Mesendoderm (in vitro differentiated cells): Measurements from ENCODE around the gene KCNQ1.

Source experiments
- DNase-seq: peaks from one replicate; pipeline ENCODE4 v3.0.0; 2013
- H2AK5ac ChIP-seq: 2 replicates; pipeline ENCODE4 v1.6.1; 2013; ENCODE audit warnings: low read length, inconsistent platforms
- H2BK120ac ChIP-seq: 2 replicates; pipeline ENCODE4 v1.6.1; 2013; ENCODE audit warnings: low read depth, mild to moderate bottlenecking, low read length, moderate library complexity, mixed read lengths
- H2BK15ac ChIP-seq: replicated peaks from 2 replicates; pipeline ENCODE4 v1.6.1; 2013; ENCODE audit warnings: low read depth, mild to moderate bottlenecking, moderate library complexity
- H2BK5ac ChIP-seq: 2 replicates; pipeline ENCODE4 v1.6.1; 2013; ENCODE audit warnings: low read length, inconsistent platforms
- H3K18ac ChIP-seq: 2 replicates; pipeline ENCODE4 v1.6.1; 2013; ENCODE audit warnings: mild to moderate bottlenecking, low read length, mixed read lengths
- H3K23ac ChIP-seq: one replicate; pipeline ENCODE4 v1.6.1; 2013; ENCODE audit warnings: low read length
- H3K27ac ChIP-seq: 2 replicates; pipeline ENCODE4 v1.5.1; 2013; ENCODE audit warnings: low read depth, mild to moderate bottlenecking, inconsistent platforms, low read length, moderate library complexity
- H3K27me3 ChIP-seq: 2 replicates; pipeline ENCODE4 v1.6.1; 2013; ENCODE audit warnings: low read length, control low read depth, mild to moderate bottlenecking, inconsistent platforms; ENCODE audit not compliant: insufficient read depth, poor library complexity
- H3K36me3 ChIP-seq: 2 replicates; pipeline ENCODE4 v1.6.1; 2013; ENCODE audit warnings: low read length, inconsistent platforms; ENCODE audit not compliant: control insufficient read depth, insufficient read depth
- H3K4ac ChIP-seq: one replicate; pipeline ENCODE4 v1.6.1; 2013; ENCODE audit warnings: low read depth, mild to moderate bottlenecking, low read length, moderate library complexity
- H3K4me1 ChIP-seq: 2 replicates; pipeline ENCODE4 v1.6.1; 2013; ENCODE audit warnings: low read depth, low read length, inconsistent platforms; ENCODE audit not compliant: control insufficient read depth
- H3K4me2 ChIP-seq: 2 replicates; pipeline ENCODE4 v1.6.1; 2013; ENCODE audit warnings: low read length
- H3K4me3 ChIP-seq: 2 replicates; pipeline ENCODE4 v1.5.1; 2013; ENCODE audit warnings: mild to moderate bottlenecking, low read length
- H3K56ac ChIP-seq: one replicate; pipeline ENCODE4 v1.6.1; 2013; ENCODE audit warnings: low read length
- H3K79me1 ChIP-seq: 2 replicates; pipeline ENCODE4 v1.6.1; 2013; ENCODE audit warnings: low read length, inconsistent platforms
- H3K79me2 ChIP-seq: 2 replicates; pipeline ENCODE4 v1.6.1; 2013; ENCODE audit warnings: mild to moderate bottlenecking, low read length; ENCODE audit not compliant: control insufficient read depth, insufficient read depth
- H3K9ac ChIP-seq: 2 replicates; pipeline ENCODE4 v1.6.1; 2013; ENCODE audit warnings: low read length, inconsistent platforms
- H4K5ac ChIP-seq: one replicate; pipeline ENCODE4 v1.6.1; 2013; ENCODE audit warnings: low read length
- H4K8ac ChIP-seq: one replicate; pipeline ENCODE4 v1.6.1; 2013; ENCODE audit warnings: low read depth, mild to moderate bottlenecking, control low read depth, low read length, moderate library complexity
- WGBS: extraction: QIAGEN DNeasy Blood & Tissue Kit; methylation state at CpG from one replicate; pipeline ENCODE4 v1.1.7; 2013; ENCODE audit warnings: low lambda C conversion rate, missing lambda C conversion rate; ENCODE audit not compliant: insufficient coverage; ENCODE audit errors: extremely low coverage; 5-methylcytosine and 5-hydroxymethylcytosine counted together

The KCNQ1 gene

DNA sequence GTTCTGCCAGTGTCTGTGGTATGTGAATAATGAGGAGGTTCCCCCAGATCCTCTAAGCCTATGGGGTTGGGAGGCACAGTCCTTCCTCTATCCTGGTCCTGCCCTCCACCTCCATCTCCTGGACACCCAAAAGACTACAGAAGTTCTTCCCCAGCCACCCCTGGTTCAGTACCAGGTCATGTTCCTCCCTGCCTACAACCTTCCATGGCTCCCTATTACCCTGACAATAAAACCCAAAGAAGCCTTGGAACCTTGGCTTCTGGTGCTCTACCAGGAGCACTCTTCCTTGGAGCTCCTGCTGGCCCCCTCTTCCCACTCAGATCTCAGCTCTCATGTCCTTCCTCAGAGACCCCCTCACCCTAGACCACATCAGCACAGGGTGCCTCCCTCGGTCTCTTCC lies 13.4 kb upstream of the KCNQ1 start:
- Histone ChIP-seq H3K4me1 (no peaks in the 10 kb centered on the region), H3K4me2 (no peak overlapping the region), H3K56ac (no peak overlapping the region), H3K79me2 (no peaks in the 10 kb centered on the region), H3K27me3 (no peaks in the 10 kb centered on the region), H4K8ac (no peak overlapping the region), H3K4me3 (no peak overlapping the region), H2BK120ac (no peak overlapping the region), H3K18ac (no peak overlapping the region), H3K27ac (no peak overlapping the region), H2BK5ac (no peak overlapping the region), H3K79me1 (no peaks in the 10 kb centered on the region), H2BK15ac (no peak overlapping the region), H4K5ac (no peak overlapping the region), H2AK5ac (no peak overlapping the region), H3K23ac (no peak overlapping the region), H3K4ac (no peak overlapping the region), H3K9ac (no peak overlapping the region), H3K36me3 (no peaks in the 10 kb centered on the region)
- no CpG with 5 or more reads among the region's 1 CpG for WGBS
- no peak for DNase-seq

DNA sequence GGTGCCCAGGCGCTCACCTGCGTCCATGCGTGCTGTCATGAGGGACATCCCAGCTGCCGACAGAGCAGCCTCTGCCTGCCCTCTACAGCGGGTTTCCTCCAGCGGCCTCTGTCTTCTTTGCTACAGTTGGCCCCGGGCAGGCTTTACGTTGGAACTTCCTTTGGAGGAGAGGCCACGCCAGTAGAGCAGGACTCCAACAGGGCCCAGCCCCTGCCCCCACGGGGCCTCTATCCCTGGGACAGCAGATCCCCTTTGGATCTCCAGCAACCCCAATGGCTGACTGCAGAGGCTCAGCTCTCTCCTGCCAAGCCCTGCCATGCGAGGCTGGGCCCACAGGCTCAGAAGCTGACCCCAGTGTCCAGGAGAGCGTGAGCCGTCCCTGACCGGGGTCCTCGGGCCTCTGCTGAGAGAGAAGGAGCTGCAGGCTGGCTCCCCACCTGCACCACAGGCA lies 12.6 kb upstream of the KCNQ1 start:
- no peak overlapping the region for H3K4me2 ChIP-seq
- no peaks in the 10 kb centered on the region for H3K79me1 ChIP-seq
- no peak overlapping the region for H2BK120ac ChIP-seq
- H2AK5ac ChIP-seq = no peak overlapping the region
- whole genome bisulfite sequencing = no CpG with 5 or more reads among the region's 15 CpGs
- H3K27ac ChIP-seq = no peak overlapping the region
- H3K56ac ChIP-seq = no peak overlapping the region
- no peak overlapping the region for H3K4ac ChIP-seq
- H3K9ac ChIP-seq = no peak overlapping the region
- H3K18ac ChIP-seq = no peak overlapping the region
- H3K36me3 ChIP-seq = no peaks in the 10 kb centered on the region
- no peaks in the 10 kb centered on the region for H3K4me1 ChIP-seq
- no peak overlapping the region for H2BK15ac ChIP-seq
- no peaks in the 10 kb centered on the region for H3K27me3 ChIP-seq
- H3K4me3 ChIP-seq = no peak overlapping the region
- H4K8ac ChIP-seq = no peak overlapping the region
- no peak overlapping the region for H2BK5ac ChIP-seq
- no peak for DNase-seq
- H3K23ac ChIP-seq = no peak overlapping the region
- H4K5ac ChIP-seq = no peak overlapping the region
- no peaks in the 10 kb centered on the region for H3K79me2 ChIP-seq

DNA sequence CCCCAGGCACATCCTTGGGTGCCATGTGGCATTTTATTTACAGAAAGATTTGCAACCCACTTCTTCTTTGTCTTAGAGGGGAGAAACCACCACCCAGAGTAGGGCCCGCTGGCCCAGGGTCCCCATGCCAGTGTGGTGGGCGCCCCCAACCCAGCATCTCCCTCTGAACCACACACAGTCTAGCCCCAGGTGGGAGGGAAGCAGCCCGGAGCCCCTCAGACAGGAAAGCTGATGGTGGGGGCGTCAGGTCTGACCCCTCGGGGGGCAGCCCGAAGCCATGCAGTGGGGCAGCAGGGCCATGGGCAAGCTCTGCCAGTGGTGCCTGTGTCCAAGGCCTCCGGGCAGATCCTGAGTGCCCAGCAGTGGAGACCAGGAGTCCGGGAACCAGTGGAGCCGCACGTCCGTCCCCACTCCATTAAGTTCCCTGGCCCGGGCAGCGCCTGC lies 12.2 kb upstream of the KCNQ1 start:
- WGBS = no CpG with 5 or more reads among the region's 13 CpGs
- DNase-seq = no peak

DNA sequence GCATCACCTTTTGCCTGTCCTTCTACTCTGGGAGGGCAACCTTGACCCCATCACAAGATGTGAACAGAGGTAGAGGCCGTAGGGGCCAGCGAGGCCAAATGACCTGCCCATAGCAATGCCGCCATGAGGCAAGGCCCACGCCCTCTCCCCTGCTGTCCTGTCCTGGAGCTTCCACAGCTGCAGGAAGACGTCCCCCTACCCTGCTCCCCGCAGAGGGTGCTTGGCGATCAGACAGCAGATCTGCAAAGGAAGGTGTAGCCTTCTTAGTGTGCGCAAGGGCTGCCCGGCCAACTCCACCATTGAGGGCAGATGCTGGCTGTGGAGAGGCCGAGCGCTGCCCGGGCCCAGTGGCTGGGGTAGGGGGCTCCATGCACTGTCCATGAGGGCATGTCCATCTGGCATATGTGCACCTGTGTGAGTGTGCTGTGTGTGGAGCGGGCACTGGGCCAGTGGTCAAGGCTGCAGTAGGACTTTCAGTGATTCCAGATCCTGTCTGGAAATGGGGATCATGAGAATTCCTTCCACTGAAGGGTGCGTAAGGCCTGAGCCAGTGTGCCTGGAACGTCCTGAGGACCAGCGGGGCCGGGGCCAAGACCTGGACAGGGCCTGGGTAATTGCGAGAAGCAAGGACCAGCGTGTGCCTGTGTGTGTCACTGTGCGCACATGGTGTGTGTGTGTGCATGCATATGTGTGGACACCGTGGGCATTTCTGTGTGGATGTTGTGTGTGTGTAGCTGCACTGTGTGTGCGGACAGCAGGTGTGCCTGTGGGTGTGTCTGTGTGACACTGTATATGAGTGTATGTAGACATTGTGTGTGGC lies 11.5 kb upstream of the KCNQ1 start:
- WGBS = no CpG with 5 or more reads among the region's 22 CpGs
- Histone ChIP-seq H3K4ac (no peak overlapping the region), H3K18ac (no peak overlapping the region), H3K56ac (no peak overlapping the region), H3K4me3 (no peak overlapping the region), H2BK120ac (no peak overlapping the region), H3K27me3 (no peaks in the 10 kb centered on the region), H2AK5ac (no peak overlapping the region), H3K23ac (no peak overlapping the region), H3K79me1 (no peaks in the 10 kb centered on the region), H3K27ac (no peak overlapping the region), H2BK5ac (no peak overlapping the region), H3K4me1 (no peaks in the 10 kb centered on the region), H3K79me2 (no peaks in the 10 kb centered on the region), H4K8ac (no peak overlapping the region), H3K9ac (no peak overlapping the region), H4K5ac (no peak overlapping the region), H2BK15ac (no peak overlapping the region), H3K4me2 (no peak overlapping the region), H3K36me3 (no peaks in the 10 kb centered on the region)
- DNase-seq = no peak

More for the DNA sequence above, 12.2 kb upstream of the KCNQ1 start:
- Histone ChIP-seq H3K9ac (no peak overlapping the region), H3K79me1 (no peaks in the 10 kb centered on the region), H3K27ac (no peak overlapping the region), H3K56ac (no peak overlapping the region), H2BK15ac (no peak overlapping the region), H3K23ac (no peak overlapping the region), H3K36me3 (no peaks in the 10 kb centered on the region), H3K79me2 (no peaks in the 10 kb centered on the region), H3K4me3 (no peak overlapping the region), H3K4me1 (no peaks in the 10 kb centered on the region), H2AK5ac (no peak overlapping the region), H3K4ac (no peak overlapping the region), H2BK120ac (no peak overlapping the region), H2BK5ac (no peak overlapping the region), H4K5ac (no peak overlapping the region), H3K4me2 (no peak overlapping the region), H3K27me3 (no peaks in the 10 kb centered on the region), H3K18ac (no peak overlapping the region), H4K8ac (no peak overlapping the region)

DNA sequence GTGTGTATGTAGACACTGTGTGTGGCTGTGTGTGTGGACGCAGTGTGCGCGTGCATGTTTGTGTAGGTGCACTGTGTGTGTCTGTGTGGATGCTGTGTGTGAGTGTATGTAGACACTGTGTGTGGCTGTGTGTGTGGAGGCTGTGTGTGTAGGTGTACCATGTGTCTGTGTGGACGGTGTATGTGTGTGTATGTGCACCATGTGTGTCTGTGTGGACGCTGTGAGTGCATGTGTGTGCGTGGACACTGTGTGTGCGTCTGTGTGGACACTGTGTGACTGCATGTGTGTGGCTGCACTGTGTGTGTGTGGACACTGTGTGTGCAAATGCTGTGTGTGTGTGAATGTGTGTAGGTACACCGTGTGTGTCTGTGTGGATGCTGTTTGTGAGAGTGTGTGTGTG lies 10.8 kb upstream of the KCNQ1 start:
- no peaks in the 10 kb centered on the region for H3K27me3 ChIP-seq
- H3K79me2 ChIP-seq = no peaks in the 10 kb centered on the region
- H4K8ac ChIP-seq = no peak overlapping the region
- no peak overlapping the region for H3K9ac ChIP-seq
- H3K18ac ChIP-seq = no peak overlapping the region
- no peak overlapping the region for H4K5ac ChIP-seq
- no peak overlapping the region for H3K4me3 ChIP-seq
- H3K27ac ChIP-seq = no peak overlapping the region
- H3K56ac ChIP-seq = no peak overlapping the region
- no peaks in the 10 kb centered on the region for H3K36me3 ChIP-seq
- no peak overlapping the region for H3K23ac ChIP-seq
- no peak for DNase-seq
- H3K4me1 ChIP-seq = no peaks in the 10 kb centered on the region
- no peaks in the 10 kb centered on the region for H3K79me1 ChIP-seq
- H3K4ac ChIP-seq = no peak overlapping the region
- no peak overlapping the region for H2BK5ac ChIP-seq
- H2AK5ac ChIP-seq = no peak overlapping the region
- no peak overlapping the region for H2BK15ac ChIP-seq
- no peak overlapping the region for H3K4me2 ChIP-seq
- no CpG with 5 or more reads among the region's 8 CpGs for WGBS
- no peak overlapping the region for H2BK120ac ChIP-seq
